Trophoblast cell (in vitro differentiated cells and primary cell): ENCODE results near the gene FOXR1.
A peak's percentile ranks its signal among the peaks of the same experiment; 100 is the strongest.

Source experiments
- DNase-seq, 2 donors: peaks; one replicate each; pipeline ENCODE4 v3.0.0-alpha.2; 2016
- H2AFZ ChIP-seq: 2 replicates; pipeline ENCODE4 v1.6.1; 2013; ENCODE audit warnings: low read length, moderate library complexity, mild to moderate bottlenecking; ENCODE audit not compliant: insufficient read depth, poor library complexity
- H2AK5ac ChIP-seq: 2 replicates; pipeline ENCODE4 v1.6.1; 2013; ENCODE audit warnings: mild to moderate bottlenecking, low read length
- H2BK120ac ChIP-seq: 2 replicates; pipeline ENCODE4 v1.6.1; 2013; ENCODE audit warnings: low read length, mild to moderate bottlenecking, moderate library complexity; ENCODE audit not compliant: insufficient read depth, poor library complexity
- H2BK12ac ChIP-seq: 2 replicates; pipeline ENCODE4 v1.6.1; 2013; ENCODE audit warnings: mild to moderate bottlenecking, low read length, moderate library complexity
- H2BK5ac ChIP-seq: 2 replicates; pipeline ENCODE4 v1.6.1; 2013; ENCODE audit warnings: low read length, low read depth, moderate library complexity, mild to moderate bottlenecking; ENCODE audit not compliant: poor library complexity
- H3K14ac ChIP-seq: 2 replicates; pipeline ENCODE4 v1.6.1; 2013; ENCODE audit warnings: mild to moderate bottlenecking, low read length
- H3K18ac ChIP-seq: 2 replicates; pipeline ENCODE4 v1.6.1; 2013; ENCODE audit warnings: mild to moderate bottlenecking, low read length
- H3K23ac ChIP-seq: 2 replicates; pipeline ENCODE4 v1.6.1; 2013; ENCODE audit warnings: low read length
- H3K27ac ChIP-seq: 2 replicates; pipeline ENCODE4 v1.5.1; 2013; ENCODE audit warnings: low read depth, mild to moderate bottlenecking, inconsistent platforms, low read length, moderate library complexity
- H3K27me3 ChIP-seq: 2 replicates; pipeline ENCODE4 v1.6.1; 2013; ENCODE audit warnings: inconsistent platforms, mild to moderate bottlenecking, low read length, moderate library complexity; ENCODE audit not compliant: insufficient read depth
- H3K36me3 ChIP-seq, 2 experiments: 1 replicate in 1 of 2; 2 replicates in 1 of 2; pipeline ENCODE4 v1.6.1; 2013; ENCODE audit warnings: low read length in 2 of 2, mild to moderate bottlenecking in 2 of 2, moderate library complexity in 1 of 2; ENCODE audit not compliant: insufficient read depth in 2 of 2, control insufficient read depth in 1 of 2
- H3K4ac ChIP-seq: 2 replicates; pipeline ENCODE4 v1.6.1; 2013; ENCODE audit warnings: low read depth, mild to moderate bottlenecking, low read length, moderate library complexity
- H3K4me1 ChIP-seq, 2 experiments: 1 replicate in 1 of 2; 2 replicates in 1 of 2; pipeline ENCODE4 v1.6.1; 2013; ENCODE audit warnings: low read length in 2 of 2, mild to moderate bottlenecking in 2 of 2, moderate library complexity in 1 of 2; ENCODE audit not compliant: insufficient read depth in 2 of 2, control insufficient read depth in 1 of 2
- H3K4me2 ChIP-seq: 2 replicates; pipeline ENCODE4 v1.6.1; 2013; ENCODE audit warnings: inconsistent platforms, mild to moderate bottlenecking, low read length, moderate library complexity
- H3K4me3 ChIP-seq: 2 replicates; pipeline ENCODE4 v1.5.1; 2013; ENCODE audit warnings: mild to moderate bottlenecking, low read depth, low read length, inconsistent platforms
- H3K79me1 ChIP-seq: one replicate; pipeline ENCODE4 v1.6.1; 2013; ENCODE audit warnings: low read length
- H3K79me2 ChIP-seq: 2 replicates; pipeline ENCODE4 v1.6.1; 2013; ENCODE audit warnings: low read length, mild to moderate bottlenecking; ENCODE audit not compliant: control insufficient read depth, insufficient read depth, poor library complexity
- H3K9ac ChIP-seq: 2 replicates; pipeline ENCODE4 v1.6.1; 2013; ENCODE audit warnings: mild to moderate bottlenecking, low read length
- H3K9me3 ChIP-seq: 2 replicates; pipeline ENCODE4 v1.6.1; 2013; ENCODE audit warnings: low read depth, mild to moderate bottlenecking, control low read depth, inconsistent platforms, low read length; ENCODE audit not compliant: insufficient read depth
- H4K12ac ChIP-seq: 2 replicates; pipeline ENCODE4 v1.6.1; 2013; ENCODE audit warnings: low read depth, mild to moderate bottlenecking, low read length, moderate library complexity
- H4K8ac ChIP-seq: 2 replicates; pipeline ENCODE4 v1.6.1; 2013; ENCODE audit warnings: low read depth, mild to moderate bottlenecking, low read length, moderate library complexity
- H4K91ac ChIP-seq: one replicate; pipeline ENCODE4 v1.6.1; 2013; ENCODE audit warnings: low read depth, mild to moderate bottlenecking, low read length, moderate library complexity
- WGBS: extraction: QIAGEN DNeasy Blood & Tissue Kit; methylation state at CpG from one replicate; pipeline ENCODE4 v1.1.7; 2013; ENCODE audit warnings: missing lambda C conversion rate; ENCODE audit not compliant: insufficient read length, insufficient coverage; ENCODE audit errors: extremely low coverage; 5-methylcytosine and 5-hydroxymethylcytosine counted together

The FOXR1 gene

DNA sequence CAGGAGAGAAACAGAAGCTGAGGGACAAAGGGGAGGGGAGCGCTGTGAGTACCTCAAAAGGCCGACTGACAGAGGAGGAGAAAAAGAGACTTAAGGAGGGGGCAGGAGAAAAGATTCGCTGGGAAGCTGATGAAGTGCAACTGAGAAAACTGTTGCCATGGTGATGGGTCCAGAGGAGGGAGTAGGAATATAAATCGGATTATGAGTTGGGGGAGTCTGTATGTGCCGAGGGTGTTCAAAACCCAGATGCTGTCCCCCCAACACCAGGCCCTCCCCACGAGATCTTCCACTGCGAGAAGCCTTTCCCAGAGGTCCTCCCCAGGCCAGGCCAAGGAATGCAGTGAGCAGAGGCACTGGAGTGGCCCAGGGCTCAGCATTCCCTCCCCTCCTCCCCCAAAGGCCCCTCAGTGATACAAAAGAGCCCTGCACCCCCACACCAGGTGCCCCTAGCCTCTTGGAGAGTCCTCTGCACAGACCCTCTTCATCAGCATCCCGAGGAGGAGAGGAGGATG lies 32.1 kb upstream of the FOXR1 start:
- H3K4ac ChIP-seq: no peak overlapping the region
- no peak overlapping the region for H4K8ac ChIP-seq
- H3K18ac ChIP-seq: no peak overlapping the region
- H3K79me2 ChIP-seq: no peaks in the 10 kb centered on the region
- peaks cover 2% of the 10 kb centered on the region for H3K79me1 ChIP-seq
- H3K36me3 ChIP-seq: no peaks in the 10 kb centered on the region
- no peak overlapping the region for H4K12ac ChIP-seq
- no peak overlapping the region for H2AK5ac ChIP-seq
- H2BK120ac ChIP-seq: no peak overlapping the region
- no peak overlapping the region for H3K14ac ChIP-seq
- no peaks in the 10 kb centered on the region for H3K27me3 ChIP-seq
- no peak for DNase-seq
- H2BK12ac ChIP-seq: no peak overlapping the region
- no CpG with 5 or more reads among the region's 8 CpGs for WGBS
- H3K4me1 ChIP-seq: peaks cover 11 to 13% of the 10 kb centered on the region in 2 experiments
- H3K9ac ChIP-seq: no peak overlapping the region
- H3K4me3 ChIP-seq: no peak overlapping the region
- no peak overlapping the region for H2AFZ ChIP-seq
- H3K27ac ChIP-seq: no peak overlapping the region
- no peak overlapping the region for H2BK5ac ChIP-seq
- H3K4me2 ChIP-seq: no peak overlapping the region
- no peaks in the 10 kb centered on the region for H3K9me3 ChIP-seq
- no peak overlapping the region for H3K23ac ChIP-seq
- H4K91ac ChIP-seq: no peak overlapping the region

DNA sequence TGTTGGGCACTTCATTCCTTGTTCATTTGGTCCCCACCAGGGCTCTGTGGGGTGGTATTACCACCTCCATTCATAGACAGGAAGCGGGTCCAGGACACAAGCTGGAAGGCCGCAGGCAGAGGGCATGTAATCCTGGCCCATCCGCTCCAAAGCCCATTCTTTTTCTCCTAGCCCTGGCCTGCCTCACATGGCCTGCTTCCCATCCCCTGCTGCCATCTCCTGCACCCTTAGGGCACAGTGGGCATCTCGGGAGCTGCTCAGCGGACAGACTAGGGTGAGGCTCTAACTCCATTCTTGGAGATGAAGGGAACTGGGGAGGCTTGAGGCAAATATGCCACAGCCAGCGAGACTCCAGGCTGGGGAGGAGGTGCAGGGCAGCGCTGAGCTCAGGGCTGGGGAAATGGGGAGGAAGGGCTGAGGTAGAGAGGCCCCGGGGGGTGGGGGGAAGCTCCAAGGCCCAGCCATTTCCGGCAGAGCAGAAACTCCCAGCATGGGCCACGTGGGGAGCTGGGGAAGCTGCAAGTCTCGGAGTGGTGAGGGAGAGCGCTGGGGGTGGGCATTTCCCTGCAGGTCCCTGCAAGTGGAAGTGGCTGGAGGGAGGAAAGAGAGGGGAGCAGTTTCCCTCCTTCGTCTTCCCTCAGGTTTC lies 31.5 kb upstream of the FOXR1 start:
- H3K14ac ChIP-seq: peak overlapping the region; percentile 1
- H3K36me3 ChIP-seq: no peaks in the 10 kb centered on the region
- H3K79me1 ChIP-seq: peaks cover 2% of the 10 kb centered on the region
- WGBS: no CpG with 5 or more reads among the region's 13 CpGs
- peaks cover 11 to 13% of the 10 kb centered on the region in 2 experiments for H3K4me1 ChIP-seq
- H3K9me3 ChIP-seq: no peaks in the 10 kb centered on the region
- H2BK12ac ChIP-seq: no peak overlapping the region
- peak overlapping the region; percentile 5 for H4K8ac ChIP-seq
- no peak overlapping the region for H2AK5ac ChIP-seq
- no peak for DNase-seq
- no peak overlapping the region for H4K12ac ChIP-seq
- H2AFZ ChIP-seq: peak overlapping the region; percentile 15
- no peak overlapping the region for H3K27ac ChIP-seq
- no peak overlapping the region for H3K23ac ChIP-seq
- H3K79me2 ChIP-seq: no peaks in the 10 kb centered on the region
- H3K4me2 ChIP-seq: no peak overlapping the region
- H3K4me3 ChIP-seq: no peak overlapping the region
- H4K91ac ChIP-seq: no peak overlapping the region
- no peak overlapping the region for H2BK120ac ChIP-seq
- H3K27me3 ChIP-seq: no peaks in the 10 kb centered on the region
- no peak overlapping the region for H3K4ac ChIP-seq
- H3K9ac ChIP-seq: no peak overlapping the region
- no peak overlapping the region for H2BK5ac ChIP-seq
- no peak overlapping the region for H3K18ac ChIP-seq

DNA sequence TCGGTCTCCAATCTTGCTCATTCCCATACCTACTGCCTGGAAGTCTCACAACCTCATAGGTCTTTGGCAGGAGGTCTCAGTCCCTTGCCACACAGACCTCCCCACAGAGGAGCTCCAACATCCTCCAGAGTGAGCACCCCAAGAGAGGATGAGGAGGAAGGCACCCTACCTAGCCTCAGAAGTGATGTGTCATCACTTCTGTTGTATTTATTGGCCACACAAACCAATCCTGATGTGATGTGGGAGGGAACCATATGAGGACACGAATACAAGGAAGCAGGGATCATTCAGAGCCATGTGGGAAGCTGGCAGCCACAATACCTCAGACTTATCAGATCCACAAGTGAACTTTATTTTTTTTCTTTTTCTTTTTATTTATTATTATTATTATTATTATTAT lies 24.5 kb upstream of the FOXR1 start:
- Histone ChIP-seq H3K27me3 (no peaks in the 10 kb centered on the region), H3K9me3 (no peaks in the 10 kb centered on the region), H2BK5ac (no peak overlapping the region), H2BK12ac (no peak overlapping the region), H4K8ac (no peak overlapping the region), H2AK5ac (no peak overlapping the region), H3K27ac (no peak overlapping the region), H3K9ac (no peak overlapping the region), H4K91ac (no peak overlapping the region), H3K23ac (no peak overlapping the region), H3K4me3 (no peak overlapping the region), H2BK120ac (no peak overlapping the region), H3K14ac (no peak overlapping the region), H3K4ac (no peak overlapping the region), H3K79me1 (no peaks in the 10 kb centered on the region), H3K36me3 (no peaks in the 10 kb centered on the region), H3K4me1 (no peaks in the 10 kb centered on the region), H4K12ac (no peak overlapping the region), H3K79me2 (no peaks in the 10 kb centered on the region), H2AFZ (no peak overlapping the region), H3K18ac (no peak overlapping the region), H3K4me2 (no peak overlapping the region)
- WGBS: no CpG with 5 or more reads among the region's 2 CpGs
- no peak for DNase-seq

DNA sequence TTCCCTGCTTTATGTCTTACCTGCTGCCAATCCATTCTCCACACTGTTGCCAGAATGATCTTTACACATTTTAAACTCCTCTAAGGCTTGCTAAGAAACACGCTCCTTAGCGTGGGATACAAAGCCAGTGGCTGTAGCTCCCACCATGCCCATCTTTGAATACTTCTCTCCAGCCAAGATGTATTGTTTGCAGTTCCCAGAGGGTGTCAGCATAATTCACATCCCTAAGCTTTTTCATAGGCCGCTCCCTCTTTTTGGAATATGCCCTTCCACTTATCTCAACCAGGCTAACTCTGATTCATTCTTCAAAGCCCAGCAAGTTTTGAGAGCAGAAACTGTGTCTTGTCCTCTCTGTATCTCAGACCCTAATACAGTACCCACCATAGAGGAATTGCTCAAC lies 23.6 kb upstream of the FOXR1 start:
- Histone ChIP-seq H4K91ac (no peak overlapping the region), H2BK120ac (no peak overlapping the region), H3K4me3 (no peak overlapping the region), H3K27me3 (no peaks in the 10 kb centered on the region), H3K9me3 (no peaks in the 10 kb centered on the region), H2AK5ac (no peak overlapping the region), H3K4me1 (no peaks in the 10 kb centered on the region), H2AFZ (no peak overlapping the region), H3K4ac (no peak overlapping the region), H3K9ac (no peak overlapping the region), H3K79me1 (no peaks in the 10 kb centered on the region), H4K8ac (no peak overlapping the region), H2BK12ac (no peak overlapping the region), H3K27ac (no peak overlapping the region), H3K14ac (no peak overlapping the region), H2BK5ac (no peak overlapping the region), H3K79me2 (no peaks in the 10 kb centered on the region), H3K23ac (no peak overlapping the region), H3K18ac (no peak overlapping the region), H4K12ac (no peak overlapping the region), H3K36me3 (no peaks in the 10 kb centered on the region), H3K4me2 (no peak overlapping the region)
- no CpG with 5 or more reads among the region's 3 CpGs for WGBS
- DNase-seq: no peak
